Activated CD4-positive, CD25-positive, alpha-beta regulatory T cell treated with anti-CD3 and anti-CD28 coated beads, Interleukin-2, amount 50 U/mL, for 72 hours (primary cell): ENCODE results near the gene PGLYRP1.

Experiments
- DNase-seq: peaks from one replicate; pipeline ENCODE4 v3.0.0; 2021

PGLYRP1 gene

GRCh38 chr19:46022431-46023310 lies at the start of gene PGLYRP1:
Gene PGLYRP1, minus strand, starts transcription at chr19:46023053. Its CDS starts 32 bp downstream, at chr19:46023021.
- DNase-seq = no peak

- DNase-seq = no peak
Measured at GRCh38 chr19:46069806-46070341, 47.0 kb upstream of the PGLYRP1 start.

DNA sequence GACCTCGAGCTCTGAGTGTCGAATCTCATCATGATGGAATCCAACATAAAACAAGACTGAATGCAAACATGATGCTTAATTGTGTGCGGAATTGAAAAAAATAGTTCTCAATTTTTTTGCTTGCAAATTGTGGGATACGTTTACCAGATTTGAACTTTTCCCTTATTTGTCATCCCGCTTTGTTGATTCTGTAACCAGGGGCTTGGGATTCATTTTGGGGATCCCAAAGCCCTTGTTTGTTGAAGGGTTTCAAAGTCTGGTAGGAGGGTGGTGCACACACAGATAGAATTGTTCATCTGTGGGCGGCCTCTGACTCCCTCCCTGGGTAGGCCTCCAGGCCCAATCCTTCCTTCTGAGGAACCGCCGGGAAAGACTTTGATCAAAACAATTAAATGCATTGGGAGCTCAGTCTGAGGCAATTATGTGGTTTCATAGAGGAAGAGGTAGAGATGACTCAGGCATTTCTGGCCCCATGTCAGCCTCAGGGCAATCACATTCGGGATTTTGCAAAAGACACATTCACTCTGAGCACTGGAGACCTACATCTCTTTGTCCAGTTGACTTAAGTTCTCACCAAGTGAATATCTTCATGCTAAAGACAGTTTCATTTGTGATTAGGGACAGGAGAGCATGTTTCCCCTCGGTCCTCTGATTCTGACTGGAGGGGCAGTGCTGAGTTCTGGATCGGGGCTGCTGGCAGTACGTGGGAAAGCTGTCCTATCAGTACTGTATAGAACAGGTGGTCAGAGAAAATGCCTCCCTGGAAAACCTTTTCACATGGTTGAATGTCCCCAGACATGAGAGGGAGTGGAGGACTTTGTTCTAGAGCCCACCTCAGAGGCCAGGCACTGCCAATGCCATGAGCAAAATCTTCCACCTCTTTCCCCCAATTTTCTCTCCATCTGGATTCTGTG lies 45.7 kb upstream of the PGLYRP1 start:
- no peak for DNase-seq

GRCh38 chr19:46067691-46068090 lies 44.8 kb upstream of the PGLYRP1 start:
- no peak for DNase-seq

GRCh38 chr19:46066471-46066870 lies 43.6 kb upstream of the PGLYRP1 start:
- no peak for DNase-seq

DNA sequence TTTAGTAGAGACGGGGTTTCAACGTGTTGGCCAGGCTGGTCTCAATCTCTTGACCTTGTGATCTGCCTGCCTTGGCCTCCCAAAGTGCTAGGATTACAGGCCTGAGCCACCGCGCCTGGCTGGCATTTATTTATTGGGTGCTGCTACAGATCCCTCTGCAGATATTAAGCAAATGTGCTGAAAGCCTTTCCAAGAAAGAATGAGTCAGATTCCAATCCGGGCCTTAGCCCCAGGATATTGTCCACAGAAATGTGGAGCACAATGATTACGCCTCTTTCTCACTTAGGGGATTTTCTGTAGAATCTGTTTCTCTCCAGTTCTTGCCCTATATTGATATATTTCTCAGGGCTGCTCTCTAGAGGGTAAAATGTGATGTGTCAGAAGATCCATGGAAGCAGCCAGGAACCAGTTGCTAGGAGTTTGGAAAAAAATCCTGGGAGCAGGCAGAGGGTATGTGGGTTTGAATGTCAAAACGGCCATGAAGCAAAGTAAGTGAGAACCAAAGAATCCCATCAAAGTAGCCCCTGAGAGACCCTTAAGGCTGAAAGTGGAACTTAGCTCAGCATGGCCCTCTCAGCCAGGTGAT lies 42.7 kb upstream of the PGLYRP1 start:
- DNase-seq = no peak

- DNase-seq = no peak
Measured at GRCh38 chr19:46063201-46063600, 40.3 kb upstream of the PGLYRP1 start.

DNA sequence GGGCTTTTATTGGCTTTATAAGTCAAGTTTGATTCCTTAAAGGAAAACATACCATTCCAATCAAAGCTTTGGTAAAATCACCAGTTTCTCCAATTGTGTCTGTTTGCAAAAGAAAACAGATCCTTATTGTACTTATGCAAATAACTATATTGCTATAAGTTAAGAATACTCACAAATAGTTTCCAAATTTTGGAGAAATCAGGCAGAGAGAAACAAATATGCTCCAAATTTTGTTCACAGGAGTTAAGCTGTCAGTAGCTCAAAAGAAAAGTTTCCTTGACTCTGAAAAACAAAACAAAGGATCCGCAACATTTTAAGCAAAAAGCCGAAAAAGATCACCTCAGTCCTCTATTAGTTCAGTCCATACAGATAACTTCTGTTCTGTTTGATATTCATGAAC lies 37.2 kb upstream of the PGLYRP1 start:
- no peak for DNase-seq

- DNase-seq = no peak
Measured at GRCh38 chr19:46058778-46059177, 35.9 kb upstream of the PGLYRP1 start.

- DNase-seq = no peak
Measured at GRCh38 chr19:46056536-46056935, 33.7 kb upstream of the PGLYRP1 start.

DNA sequence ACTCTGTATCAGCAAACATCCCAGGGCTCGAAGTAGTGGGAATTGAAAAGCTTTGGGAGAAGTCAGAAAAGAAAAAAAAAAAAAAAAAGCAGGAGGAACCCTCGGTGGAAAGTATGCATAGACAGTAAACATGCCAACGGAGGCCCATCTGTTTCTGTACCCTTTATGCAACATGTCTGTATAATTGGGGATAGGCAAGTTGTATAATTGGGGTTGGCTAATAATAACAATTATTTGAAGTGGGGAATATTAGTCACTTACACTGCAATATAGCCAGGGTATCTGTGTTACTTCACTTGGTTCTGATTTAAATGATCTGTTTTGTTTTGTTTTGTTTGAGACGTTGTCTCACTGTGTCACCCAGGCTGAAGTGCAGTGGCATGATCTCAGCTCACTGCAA lies 30.0 kb upstream of the PGLYRP1 start:
- DNase-seq = no peak

DNA sequence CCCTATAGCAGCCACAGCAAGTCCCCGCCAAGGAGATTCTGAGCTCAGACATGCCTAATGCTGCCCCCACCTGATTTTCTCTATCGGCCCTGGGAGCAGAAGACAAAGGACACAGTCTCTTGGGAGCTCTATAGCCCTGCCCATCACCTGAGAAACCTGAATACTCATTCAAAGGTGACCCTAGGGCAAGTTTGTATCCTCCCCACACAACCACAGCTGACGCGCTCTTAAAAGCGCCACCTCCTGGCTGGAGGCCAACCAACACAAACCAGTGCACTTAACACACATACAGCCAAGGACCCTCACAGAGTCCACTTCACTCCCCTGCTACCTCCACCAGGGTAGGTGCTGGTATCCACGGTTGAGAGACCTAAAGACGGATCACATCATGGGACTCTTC lies 26.7 kb upstream of the PGLYRP1 start:
- DNase-seq = no peak

DNA sequence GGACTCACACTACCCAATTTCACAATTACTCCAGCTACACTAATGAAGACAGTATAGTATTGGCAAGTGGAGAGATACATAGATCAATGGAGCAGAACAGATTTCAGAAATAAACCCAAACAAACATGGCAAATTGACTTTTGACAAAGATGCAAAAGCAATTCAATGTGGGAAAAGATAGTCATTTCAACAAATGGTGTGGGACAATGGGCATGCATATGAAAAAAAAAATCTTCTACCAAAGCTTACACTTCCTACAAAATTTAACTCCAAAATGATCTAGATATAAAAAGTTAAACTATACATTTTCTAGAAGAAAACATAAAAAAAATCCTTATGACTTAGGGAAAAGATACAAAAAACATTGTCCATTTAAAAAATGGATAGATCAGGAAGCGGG lies 20.7 kb upstream of the PGLYRP1 start:
- DNase-seq = no peak

- DNase-seq = no peak
Measured at GRCh38 chr19:46042252-46042883, 19.5 kb upstream of the PGLYRP1 start.

GRCh38 chr19:46040952-46041500 lies 18.2 kb upstream of the PGLYRP1 start, which contains the start of gene IGFL4:
Gene IGFL4, minus strand, starts transcription at chr19:46041002. Its CDS starts 40 bp downstream, at chr19:46040962.
- DNase-seq = no peak

- DNase-seq = no peak
Measured at GRCh38 chr19:46040125-46040524, 17.3 kb upstream of the PGLYRP1 start.

- DNase-seq = no peak
Measured at GRCh38 chr19:46036744-46037128, 13.9 kb upstream of the PGLYRP1 start.

- no peak for DNase-seq
Measured at GRCh38 chr19:46035986-46036743, 13.3 kb upstream of the PGLYRP1 start.

DNA sequence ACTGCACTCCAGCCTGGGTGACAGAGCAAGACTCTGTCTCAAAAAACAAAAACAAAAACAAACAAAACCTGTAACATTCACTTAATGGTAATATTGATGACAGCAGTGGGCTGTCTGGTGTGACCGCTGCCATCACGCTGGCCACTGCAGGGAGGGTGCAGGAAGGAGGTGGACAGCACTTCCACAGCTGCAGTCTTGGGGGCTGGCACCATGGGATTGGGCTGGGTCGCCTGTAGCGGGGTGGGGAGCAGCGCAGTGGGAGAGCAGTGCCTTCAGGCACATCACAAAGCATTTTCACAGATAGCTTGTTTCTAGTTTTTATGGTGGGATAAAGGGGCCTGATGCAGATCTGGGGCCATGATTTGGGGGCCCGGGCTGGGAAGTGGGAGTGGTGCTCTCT lies 12.7 kb upstream of the PGLYRP1 start:
- DNase-seq = no peak

DNA sequence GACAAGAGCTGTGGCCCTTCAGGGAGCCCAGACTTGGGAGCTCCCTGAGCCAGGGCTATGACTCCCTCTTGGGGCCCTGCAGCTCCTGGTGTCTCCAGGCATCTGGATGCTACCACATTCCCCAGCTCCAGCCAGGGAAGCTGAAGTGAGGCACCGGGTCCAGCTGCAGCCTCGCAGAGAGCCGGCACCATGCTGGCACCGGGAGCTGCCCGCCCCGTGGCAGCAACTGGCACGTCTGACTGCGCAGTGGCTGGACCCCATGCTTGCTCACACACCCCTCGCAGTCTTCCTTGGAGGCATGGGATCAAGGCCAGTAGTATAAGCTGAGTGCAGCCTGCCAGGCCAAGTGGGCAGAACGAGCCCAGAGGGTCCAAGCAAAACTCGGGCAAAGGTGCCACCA lies 10.5 kb upstream of the PGLYRP1 start:
- no peak for DNase-seq

DNA sequence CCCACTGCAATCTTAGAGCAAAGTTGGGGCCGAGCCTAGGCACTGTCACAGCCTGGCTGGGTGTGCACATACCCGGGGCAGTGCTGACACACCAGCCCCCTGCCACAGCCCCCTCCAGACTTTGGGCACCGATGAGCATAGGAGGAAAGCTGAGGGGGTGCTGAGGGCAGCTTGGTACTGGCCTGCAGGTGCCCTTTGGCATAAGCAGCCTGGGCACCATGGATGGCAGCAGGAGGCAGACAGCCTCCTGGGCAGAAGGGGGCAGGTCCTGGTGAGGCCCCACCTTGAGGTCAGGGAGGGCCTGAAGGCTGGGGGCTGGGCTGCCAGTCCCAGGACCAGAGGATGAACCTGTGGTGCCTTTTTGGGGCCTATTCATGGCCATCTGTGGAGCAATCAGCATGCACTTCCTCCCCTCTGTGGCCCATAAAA lies 9.8 kb upstream of the PGLYRP1 start:
- no peak for DNase-seq
